GM18909 (cell line): ENCODE measurements around the gene QPCT.

Source experiments
- ATAC-seq: cut with Tn5 transposase; IDR thresholded peaks from one replicate; pipeline ENCODE4 v1.9.1; 2021; ENCODE audit warnings: mild to moderate bottlenecking; ENCODE audit not compliant: unreplicated experiment, poor library complexity

QPCT gene

GRCh38 chr2:37422816-37423215 lies 78.4 kb downstream of the QPCT start:
- no peak for ATAC-seq
